HG03159 (cell line): ENCODE measurements around the gene SNX13.
A peak's percentile ranks its signal among the peaks of the same experiment; 100 is the strongest.

Experiments used
- ATAC-seq: cut with Tn5 transposase; IDR thresholded peaks from one replicate; pipeline ENCODE4 v1.9.1; 2021; ENCODE audit warnings: mild to moderate bottlenecking, moderate library complexity; ENCODE audit not compliant: unreplicated experiment

SNX13 gene

DNA sequence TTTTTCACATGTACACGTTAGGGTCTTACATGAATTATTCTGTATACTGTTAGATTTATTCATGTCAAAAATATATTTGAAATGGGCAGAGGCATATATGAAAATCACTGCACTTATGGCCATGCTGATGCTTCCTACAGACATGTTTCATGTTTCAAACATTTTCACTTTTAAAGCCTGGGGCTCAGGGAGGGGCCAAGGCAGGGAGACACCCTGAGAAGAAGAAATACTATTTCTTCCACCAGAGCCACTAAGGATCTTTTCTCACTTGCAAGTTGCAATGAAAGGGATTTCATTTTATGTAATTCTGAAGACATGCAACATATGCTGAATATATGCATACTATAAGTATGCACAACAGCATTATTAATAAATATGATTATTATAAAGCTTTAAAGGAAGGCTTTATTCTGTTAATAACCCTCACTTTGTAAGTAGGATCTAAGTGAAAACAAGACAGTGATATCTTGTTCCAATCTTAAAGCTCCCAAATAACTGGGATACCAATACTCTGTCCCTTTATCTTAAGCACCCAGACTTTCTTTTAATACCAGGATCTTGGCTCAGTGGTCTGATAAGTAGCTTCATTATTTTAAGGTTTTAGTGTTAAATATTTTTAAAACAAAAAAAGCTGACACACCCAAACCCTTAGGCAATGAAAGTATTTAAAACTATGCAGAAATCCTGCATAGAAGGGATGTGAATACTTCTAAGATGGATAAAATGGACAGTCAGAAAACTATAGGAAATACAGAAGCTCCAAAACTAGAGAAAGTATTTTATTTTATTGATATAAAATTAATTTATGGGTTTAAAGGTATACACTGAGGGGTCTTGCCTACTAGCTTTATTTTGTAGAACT lies 148.0 kb downstream of the SNX13 start:
- ATAC-seq, result no peak

DNA sequence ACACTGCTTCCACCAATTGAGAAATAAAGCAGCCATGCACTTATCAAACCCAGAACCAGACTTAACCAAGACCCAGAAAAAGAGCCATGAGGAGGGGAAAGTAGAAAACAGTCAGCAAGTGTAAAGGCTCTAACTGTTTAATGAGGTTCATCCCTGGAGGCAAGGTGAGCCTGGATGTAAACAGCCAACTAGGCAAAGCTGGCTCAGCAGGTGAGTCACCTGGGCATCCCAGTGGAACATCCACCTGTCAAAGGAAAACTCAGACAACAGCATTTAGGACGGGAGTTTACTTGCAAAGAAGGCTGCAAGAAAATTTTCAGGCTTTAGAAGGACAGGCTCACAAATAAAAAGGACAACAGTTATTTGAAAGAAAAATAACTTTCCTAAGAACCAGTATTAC lies 153.0 kb downstream of the SNX13 start:
- no peak for ATAC-seq

DNA sequence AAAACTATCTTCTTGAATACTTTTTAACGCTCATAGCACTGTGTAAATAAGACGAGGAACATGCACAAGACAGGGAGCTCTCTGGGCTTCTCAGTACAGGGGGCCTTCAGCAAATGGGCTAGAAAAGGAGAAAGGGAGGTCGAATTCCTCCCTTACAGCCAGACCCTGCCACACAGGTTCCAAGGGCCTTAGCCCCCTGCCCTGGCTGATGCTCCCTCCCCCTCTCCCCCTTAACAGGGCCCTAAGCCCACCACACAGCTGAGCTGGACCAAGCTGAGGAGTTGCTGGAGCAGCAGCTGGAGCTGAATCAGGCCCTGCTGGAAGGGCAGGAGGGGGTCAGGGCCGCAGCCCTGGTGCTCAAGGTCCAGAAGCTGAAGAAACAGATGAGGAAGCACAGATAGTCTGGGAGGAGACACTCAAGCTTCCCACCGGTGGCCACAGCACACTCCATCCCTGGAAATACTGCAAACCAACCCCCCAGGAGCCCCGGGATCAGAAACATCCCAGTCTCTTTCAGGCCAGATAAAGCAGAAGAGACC lies 153.9 kb downstream of the SNX13 start:
- ATAC-seq, result no peak

DNA sequence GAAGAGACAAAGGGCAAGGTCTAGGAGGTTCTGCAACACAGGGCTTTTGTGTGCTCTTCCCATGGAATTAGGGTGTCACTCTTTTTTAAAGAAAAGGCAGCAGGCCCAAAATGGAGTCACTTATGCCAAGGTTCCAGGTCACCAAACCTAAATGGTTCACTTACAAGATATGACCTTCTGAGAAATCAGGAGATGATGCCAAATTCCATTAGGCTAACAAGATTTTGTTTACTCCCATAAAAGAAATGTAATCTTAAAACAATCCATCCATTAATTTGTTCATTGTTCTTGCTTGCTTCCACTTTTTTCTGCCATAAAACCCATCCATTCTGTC lies 158.1 kb downstream of the SNX13 start:
- no peak for ATAC-seq

DNA sequence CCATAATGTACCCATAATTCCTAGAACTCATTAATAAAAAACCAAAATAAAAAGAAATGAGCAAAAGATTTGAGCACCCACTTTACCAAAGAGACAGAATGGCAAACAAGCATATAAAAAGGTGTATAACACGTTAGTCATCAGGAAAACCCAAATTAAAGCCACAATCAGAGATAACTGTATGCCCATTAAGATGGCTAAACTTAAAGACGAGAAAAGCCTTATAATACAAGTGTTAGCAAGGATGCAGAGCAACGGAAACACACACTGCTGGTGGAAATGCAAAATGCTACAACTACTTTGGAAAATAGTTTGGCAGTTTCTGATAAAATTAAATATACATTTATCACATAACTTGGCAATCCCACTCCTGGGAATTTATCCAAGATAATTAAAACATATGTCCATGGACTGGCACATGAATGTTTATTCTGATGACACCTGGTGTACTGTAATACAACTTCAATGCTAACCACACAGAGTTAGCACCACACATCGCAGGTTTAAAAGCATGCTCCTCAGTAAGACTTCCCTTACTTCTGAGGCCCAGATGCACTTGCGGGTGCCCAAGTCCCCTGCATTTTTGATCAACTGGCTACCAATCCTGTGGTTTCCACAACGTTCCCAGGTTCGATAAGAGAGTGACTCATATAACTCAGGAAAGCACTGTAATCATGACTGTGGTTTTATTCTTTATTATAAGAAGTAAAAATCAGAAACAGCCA lies 158.6 kb downstream of the SNX13 start:
- no peak for ATAC-seq

DNA sequence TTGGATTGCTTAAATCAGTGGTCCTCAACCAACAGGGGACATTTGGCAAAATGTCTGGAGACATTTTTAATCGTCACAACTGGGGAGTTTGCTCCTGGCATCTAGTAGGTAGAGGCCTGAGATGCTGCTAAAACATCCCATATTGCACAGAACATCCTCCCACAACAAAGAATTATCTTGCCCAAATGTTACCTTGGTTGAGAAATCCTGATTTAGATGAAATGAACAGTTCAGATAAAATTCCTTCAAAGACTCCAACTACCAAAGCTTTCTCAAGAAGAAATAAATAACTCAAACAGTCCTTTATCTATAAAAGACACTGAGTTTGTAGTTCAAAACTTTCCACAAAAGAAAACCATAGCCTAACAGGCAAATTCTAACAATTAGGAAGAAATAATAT lies 160.9 kb downstream of the SNX13 start:
- no peak for ATAC-seq

DNA sequence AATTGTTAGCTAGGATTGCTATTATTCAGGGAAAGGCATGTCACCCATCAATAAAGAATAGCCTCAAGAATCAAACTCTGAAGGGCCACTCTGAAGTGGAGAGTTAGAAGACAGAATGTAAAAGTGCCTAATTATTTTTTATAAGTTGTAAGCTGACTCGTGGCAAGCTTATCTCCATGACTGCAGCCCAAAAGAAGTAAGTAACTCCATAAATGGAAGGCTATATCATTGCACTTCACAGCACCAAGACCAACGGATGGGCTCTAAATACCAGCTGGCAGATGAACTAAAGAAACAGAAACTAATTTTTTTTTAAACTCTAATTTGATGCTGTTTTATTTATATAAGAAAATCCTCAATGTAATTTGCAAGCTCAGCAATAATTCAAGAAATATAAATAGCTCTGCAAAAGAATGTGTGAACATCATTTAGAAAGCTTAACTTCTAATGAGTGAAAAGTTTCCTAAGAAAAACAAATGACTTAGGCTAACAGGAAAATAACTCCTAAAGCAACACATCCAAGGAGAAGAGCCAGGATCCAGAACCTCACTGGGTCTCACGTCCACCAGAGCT lies 165.5 kb downstream of the SNX13 start:
- no peak for ATAC-seq

DNA sequence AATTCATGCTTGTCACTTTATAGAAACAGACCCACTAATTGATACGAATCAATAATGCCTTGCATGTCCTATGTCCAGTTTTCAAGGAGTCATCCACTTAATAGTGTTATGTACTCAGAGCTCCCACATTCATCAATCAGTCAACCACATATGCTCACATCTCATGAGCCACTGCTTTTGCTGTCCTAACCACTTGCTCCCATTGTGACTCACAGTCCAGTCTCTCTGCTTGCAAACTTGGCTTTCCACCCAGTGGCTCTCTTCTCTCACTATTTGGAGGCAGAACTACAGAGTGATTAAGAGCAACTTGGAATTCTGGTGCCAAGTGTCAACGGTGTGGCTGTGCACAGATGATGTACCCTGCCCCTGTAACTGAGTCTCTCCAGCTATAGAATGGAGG lies 166.0 kb downstream of the SNX13 start:
- no peak for ATAC-seq

DNA sequence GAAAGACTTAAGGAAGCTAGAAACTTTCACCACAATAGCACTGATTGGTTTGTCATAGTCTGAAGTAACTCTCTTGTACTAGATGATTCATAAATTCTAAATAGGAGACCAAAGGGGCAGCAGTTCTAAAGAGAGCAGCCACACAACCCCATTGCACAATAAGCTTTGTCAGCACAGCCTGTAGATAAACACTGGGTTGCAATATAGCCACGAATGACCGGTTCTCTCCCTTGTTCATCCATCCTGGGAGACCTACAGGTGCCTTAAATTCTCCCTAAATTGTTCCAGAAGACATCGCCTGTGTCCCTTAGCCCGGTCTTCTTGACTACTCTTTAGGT lies 167.0 kb downstream of the SNX13 start:
- no peak for ATAC-seq

DNA sequence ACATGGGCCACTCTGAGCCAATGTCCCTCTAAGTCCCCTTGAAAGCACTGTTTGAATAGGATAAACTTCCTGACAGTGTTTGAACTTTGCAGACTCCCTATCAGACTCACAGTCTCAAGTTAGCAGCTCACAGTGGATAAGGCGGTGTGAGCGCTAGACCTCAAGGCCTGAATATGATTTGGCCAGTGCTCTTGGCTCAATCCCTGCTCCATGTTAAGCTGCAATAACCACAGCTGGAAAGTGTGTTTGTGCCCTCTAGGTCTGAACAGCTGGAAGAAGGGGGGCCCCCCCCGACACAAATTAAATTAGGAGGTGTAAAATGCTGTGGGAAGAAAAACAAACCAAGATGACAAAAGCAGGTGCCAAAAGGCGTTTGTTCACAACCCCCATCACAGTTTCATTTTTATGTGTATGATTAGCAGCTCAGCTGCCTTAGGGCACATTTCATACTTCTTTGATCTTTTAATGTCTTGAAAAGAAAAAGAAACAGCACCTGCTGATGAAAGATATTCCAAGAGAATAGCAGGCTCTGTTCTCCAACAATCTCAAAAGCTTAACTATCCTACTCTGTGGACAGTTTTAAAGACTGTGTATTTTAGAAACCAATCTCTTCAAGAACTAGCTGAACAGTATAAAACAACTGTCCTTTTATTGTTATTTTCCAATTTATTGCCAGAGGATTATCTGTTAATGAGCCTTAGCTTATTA lies 167.6 kb downstream of the SNX13 start:
- no peak for ATAC-seq

DNA sequence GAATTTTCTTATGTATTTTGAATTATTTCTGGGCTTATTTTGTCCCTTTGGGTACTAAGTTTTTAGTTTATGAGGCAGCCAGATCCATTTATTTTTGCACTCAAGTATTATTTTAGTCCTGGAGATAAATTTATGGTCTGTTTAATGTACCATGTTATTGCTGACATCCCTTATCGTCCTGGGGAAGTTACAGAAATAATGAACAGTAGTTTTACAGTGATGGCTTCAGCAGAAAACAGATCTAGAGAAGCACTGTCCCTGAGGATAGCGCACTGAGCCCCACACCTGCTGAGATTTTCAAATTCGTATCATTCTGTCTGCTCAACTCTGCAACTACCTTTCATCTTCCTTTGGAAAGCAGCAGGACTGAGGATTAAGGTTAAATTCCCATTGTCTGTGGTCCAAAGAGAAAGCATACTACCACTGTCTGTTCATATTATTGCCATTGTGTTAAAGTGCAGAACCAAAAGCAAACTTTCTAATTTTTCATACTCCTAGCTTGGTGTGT lies 168.3 kb downstream of the SNX13 start:
- ATAC-seq, result no peak

DNA sequence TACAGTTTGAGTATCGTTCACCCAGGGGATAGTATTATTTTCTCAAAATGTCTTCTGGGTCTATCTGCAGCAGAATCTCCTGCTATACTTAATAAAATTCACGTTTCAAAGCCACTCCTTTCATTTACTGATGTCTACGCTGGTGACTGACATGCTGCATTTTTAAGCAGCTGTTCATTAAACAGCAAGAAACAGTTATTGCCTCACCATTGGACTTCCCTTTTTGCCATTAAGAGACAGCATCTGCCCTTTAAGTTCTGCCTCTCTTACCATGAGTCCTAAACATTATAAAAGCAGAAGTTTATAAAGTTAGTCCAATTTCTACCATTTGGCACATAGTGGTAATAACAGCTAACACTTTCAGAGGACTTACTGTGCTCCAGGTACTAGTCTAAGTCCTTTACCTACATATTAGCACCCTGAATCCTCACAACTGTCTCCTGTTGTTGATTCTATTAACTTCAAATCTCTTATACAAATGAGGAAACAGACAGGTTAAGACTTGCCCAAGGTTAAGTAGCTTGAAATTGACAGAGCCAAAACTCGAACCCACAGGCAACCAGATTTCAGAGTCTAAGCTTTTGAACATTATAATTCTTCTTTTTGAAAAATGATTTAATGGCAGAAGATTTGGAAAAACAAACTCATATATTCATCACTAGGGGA lies 169.5 kb downstream of the SNX13 start:
- ATAC-seq, result no peak

DNA sequence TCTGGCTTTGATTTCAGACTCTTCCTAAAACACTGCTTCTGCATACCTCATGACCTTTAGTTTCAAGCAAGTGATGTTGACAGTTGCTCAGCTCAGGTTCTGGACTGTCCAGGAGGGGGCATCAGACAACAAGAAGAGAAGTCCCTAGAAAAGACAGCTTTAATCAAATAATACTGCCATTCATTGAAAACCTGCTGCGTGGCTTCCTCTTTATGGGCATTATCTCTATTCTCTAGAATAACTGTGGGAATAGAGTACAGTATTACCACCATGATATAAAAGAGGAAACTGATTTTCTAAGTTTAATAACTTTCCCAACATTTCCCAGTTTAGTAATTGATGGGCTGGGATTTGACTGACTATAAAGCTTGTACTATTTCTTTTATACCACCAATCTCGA lies 170.4 kb downstream of the SNX13 start:
- ATAC-seq, result peak; percentile 74

DNA sequence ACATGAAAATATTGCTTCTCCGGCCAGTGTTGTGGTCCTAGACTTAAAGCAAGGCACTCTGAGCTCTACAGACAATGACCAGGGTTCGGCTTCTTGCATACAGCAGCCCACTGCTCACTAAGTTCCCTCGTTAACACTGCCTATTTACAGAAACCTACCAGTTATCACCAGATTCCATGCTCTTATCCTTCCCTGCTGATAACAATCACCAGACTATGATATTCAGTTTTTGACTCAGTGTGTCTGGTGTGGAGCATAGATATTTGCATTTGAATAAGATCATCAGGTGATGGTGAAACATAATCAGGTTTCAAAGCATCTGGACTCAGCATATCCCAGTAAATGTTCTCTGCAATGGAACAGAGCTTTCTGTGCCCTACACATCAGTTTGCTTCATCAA lies 182.3 kb downstream of the SNX13 start:
- ATAC-seq, result no peak

DNA sequence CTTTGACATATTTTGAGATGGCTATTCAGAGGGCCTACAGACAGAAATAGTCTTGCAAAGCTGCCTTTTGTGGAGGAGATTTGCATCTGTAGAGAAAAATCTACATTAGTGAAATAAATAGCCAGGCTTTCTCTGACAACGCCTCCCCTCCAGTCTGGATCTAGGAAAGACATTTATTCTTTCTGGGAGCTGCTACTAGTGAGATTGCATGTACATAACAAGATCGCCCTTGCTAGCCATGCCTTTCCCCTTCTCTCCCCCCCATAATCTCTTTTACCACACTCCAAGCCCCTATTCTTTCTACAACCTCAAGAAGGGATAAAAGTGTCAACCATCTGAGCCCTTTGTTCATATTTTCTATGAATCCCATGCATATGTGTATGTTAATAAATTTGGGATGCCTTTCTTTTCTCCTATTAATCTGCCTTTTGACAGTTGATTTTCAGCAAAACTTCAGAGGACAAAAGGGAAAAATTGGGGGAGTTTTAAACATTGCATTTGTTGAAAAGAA lies 194.2 kb downstream of the SNX13 start:
- ATAC-seq, result no peak

DNA sequence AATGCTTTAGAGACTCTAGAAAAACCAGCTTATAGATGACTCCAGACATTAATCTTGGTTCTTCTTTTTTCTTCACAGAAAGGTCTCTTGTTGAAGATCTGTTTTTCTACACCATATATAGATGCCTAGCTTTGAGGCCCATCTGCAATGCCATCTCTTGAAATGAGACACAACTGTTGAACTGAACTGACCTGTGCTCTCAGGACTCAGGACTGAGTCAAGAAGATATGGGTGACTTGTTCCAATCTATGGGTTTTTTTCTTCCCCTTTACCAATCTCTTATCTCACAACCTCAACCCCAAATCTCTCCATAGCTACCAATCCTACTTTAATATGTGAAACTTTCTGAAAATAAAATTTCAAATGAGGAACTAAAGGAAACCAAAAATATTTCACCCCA lies 194.7 kb downstream of the SNX13 start:
- ATAC-seq, result no peak

DNA sequence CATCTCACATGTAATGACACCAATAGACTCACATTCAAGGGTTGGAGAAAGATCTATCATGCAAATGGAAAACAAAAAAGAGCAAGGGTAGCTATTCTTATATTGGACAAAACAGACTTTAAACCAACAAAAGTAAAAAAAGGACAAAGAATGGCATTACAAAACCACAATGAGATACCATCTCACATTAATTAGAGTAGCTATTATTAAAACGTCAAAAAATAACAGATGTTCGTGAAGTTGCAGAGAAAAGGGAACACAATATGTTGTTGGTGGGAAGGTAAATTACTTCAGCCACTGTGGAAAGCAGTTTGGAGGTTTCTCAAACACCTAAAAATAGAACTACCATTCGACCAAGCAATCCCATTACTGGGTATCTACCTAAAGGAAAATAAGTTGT lies 197.0 kb downstream of the SNX13 start:
- no peak for ATAC-seq

DNA sequence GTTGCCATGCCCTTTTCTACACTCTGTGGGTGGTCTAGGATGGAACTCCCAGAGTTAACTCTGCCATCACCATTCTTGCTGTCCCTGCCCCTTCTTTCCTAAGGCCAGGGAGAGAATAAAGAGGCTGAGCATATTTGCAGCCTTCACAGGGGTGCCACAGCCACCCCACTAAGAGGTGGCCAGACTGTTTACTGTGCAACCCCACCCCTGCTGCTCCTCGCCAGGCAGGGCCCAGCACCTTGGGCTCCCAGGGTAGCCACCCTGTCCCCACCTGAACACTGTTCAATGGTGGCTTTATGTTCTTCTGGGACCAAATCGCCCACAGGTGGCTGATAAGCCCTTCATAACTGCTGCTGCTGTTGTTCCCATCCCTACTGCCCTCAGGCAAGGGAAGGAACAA lies 198.9 kb downstream of the SNX13 start:
- ATAC-seq, result no peak
